Measurements from ENCODE around the gene PXMP4.

The PXMP4 gene

DNA sequence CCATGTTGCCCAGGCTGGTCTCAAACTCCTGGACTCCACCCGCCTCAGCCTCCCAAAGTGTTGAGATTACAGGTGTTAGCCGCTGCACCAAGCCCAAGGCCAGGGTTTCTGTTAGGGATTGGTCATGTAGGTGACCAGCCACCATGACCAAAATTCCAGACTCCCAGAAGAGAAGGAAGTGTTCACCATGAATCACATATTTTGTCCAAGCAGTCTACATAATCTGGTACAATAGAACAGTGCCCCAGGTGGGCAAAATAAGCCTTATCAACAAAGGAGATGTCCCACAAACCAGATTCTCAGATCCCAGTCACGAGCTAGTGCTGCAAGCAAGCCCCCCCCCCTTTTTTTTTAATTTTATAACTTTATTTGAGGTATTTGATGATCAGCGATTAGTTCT is 31.7 kb upstream of the PXMP4 start:
- H3K4me1 Mint-ChIP-seq = no peaks in the 10 kb centered on the region
- peaks cover 8% of the 10 kb centered on the region for H3K36me3 Mint-ChIP-seq (ENCODE audit: low read depth)
- no peaks in the 10 kb centered on the region for H3K27me3 Mint-ChIP-seq (ENCODE audit: low read depth)
- no peak overlapping the region for H3K4me3 Mint-ChIP-seq
- TF ChIP-seq, protein P1, sequence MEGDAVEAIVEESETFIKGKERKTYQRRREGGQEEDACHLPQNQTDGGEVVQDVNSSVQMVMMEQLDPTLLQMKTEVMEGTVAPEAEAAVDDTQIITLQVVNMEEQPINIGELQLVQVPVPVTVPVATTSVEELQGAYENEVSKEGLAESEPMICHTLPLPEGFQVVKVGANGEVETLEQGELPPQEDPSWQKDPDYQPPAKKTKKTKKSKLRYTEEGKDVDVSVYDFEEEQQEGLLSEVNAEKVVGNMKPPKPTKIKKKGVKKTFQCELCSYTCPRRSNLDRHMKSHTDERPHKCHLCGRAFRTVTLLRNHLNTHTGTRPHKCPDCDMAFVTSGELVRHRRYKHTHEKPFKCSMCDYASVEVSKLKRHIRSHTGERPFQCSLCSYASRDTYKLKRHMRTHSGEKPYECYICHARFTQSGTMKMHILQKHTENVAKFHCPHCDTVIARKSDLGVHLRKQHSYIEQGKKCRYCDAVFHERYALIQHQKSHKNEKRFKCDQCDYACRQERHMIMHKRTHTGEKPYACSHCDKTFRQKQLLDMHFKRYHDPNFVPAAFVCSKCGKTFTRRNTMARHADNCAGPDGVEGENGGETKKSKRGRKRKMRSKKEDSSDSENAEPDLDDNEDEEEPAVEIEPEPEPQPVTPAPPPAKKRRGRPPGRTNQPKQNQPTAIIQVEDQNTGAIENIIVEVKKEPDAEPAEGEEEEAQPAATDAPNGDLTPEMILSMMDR (IDR thresholded peaks at IDR 0.05; ENCODE audit: unreplicated experiment in 3 of 3) = no peak
- no peaks in the 10 kb centered on the region for H3K9me3 Mint-ChIP-seq
- H3K27ac Mint-ChIP-seq = no peak overlapping the region

DNA sequence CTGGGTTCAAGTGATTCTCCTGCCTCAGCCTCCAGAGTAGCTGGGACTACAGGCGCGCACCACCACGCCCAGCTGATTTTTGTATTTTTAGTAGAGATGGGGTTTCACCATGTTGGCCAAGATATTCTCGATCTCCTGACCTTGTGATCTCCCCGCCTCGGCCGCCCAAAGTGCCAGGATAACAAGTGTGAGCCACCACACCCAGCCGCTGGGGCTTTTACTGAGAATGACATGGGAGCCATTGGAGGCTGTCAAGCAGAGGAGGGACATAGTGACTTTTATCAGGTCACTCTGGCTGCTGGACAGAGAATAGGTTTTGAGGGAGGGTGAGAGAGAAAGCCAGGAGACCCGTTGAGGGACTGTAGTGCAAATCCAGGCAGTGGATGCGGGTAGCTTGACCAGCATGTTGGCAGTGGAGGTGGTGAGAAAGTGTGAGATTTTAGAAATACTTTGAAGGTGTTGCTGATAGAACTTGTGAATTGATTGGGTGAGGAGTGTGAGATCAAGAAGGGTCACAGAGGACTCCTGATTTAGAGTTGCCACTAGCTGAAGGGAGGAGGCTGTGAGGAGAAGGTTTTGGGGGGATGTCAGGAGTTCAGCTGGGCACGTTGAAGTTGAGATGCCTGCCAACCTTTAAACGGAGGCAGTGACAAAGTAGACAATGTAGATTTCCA is 26.4 kb upstream of the PXMP4 start:
- Mint-ChIP-seq H3K4me1 (no peaks in the 10 kb centered on the region), H3K27ac (no peak overlapping the region), H3K4me3 (no peak overlapping the region), H3K27me3 (ENCODE audit: low read depth) (no peaks in the 10 kb centered on the region), H3K9me3 (no peaks in the 10 kb centered on the region), H3K36me3 (ENCODE audit: low read depth) (peaks cover 7% of the 10 kb centered on the region)
- TF ChIP-seq, protein P1 (IDR thresholded peaks at IDR 0.05; ENCODE audit: unreplicated experiment in 3 of 3) = no peak

DNA sequence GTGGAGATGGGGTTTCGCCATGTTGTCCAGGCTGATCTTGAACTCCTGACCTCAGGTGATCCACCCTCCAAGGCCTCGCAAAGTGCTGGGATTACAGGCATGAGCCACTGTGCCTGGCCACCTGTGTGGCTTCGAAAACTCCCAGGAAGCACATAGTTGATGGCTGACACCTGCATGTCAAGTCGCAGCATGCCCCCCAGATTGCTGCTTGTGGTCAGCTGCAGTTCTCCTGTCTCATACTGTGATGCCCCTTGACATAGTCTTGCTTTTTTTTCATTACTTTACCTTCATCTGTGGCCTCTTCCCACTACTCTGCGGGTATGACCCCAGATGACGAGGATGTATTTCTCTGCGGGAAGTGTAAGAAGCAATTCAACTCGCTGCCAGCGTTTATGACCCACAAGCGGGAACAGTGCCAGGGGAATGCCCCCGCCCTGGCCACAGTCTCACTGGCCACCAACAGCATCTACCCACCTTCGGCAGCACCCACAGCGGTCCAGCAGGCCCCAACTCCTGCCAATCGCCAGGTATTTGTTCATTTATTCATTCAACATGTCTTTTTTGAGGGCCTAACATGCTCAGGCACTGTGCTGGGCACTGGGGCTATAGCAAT is 24.8 kb upstream of the PXMP4 start:
- Mint-ChIP-seq H3K4me1 (no peaks in the 10 kb centered on the region), H3K27me3 (ENCODE audit: low read depth) (no peaks in the 10 kb centered on the region), H3K4me3 (no peak overlapping the region), H3K36me3 (ENCODE audit: low read depth) (peaks cover 7% of the 10 kb centered on the region), H3K9me3 (no peaks in the 10 kb centered on the region), H3K27ac (no peak overlapping the region)
- TF ChIP-seq, protein P1 (IDR thresholded peaks at IDR 0.05; ENCODE audit: unreplicated experiment in 3 of 3) = no peak

DNA sequence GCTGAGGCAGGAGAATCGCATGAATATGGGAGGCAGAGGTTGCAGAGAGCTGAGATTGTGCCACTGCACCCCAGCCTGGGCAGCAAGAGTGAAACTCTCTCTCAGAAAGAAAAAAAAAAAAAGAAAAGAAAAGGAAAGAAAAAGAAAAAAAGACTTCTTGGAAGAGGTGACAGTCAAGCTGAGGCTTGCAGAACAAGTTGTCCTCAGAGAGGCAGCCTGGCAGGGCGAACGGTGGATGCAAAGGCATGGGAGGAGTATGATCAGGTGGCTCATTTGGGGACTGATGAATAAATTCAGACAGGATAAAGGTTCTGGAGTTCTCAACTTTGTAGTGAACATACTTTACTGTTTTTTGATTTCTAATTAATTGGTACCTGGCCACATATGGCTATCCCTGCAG is 24.1 kb upstream of the PXMP4 start:
- Mint-ChIP-seq H3K27me3 (ENCODE audit: low read depth) (no peaks in the 10 kb centered on the region), H3K4me1 (no peaks in the 10 kb centered on the region), H3K27ac (no peak overlapping the region), H3K4me3 (no peak overlapping the region), H3K36me3 (ENCODE audit: low read depth) (peaks cover 7% of the 10 kb centered on the region), H3K9me3 (no peaks in the 10 kb centered on the region)
- TF ChIP-seq, protein P1 (IDR thresholded peaks at IDR 0.05; ENCODE audit: unreplicated experiment in 3 of 3) = no peak

DNA sequence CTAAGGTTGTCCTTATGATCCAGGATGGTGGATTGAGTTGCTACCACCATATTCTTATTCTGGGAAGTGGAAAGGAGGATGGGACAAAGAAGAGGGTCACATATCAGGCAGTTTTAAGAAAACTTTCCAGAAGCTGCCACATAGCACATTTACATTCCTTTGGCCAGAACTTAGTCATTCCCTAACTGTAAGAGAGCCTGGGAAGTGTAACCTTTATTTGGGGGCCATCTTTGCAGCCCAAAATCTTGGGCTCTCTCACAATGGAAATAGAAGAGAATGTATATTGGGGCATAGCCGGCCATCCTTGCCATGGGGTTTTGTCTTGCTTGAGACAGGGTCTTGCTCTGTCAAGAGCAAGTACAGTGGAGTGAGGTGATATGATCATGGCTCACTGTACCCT is 20.1 kb upstream of the PXMP4 start:
- Mint-ChIP-seq H3K27me3 (ENCODE audit: low read depth) (peaks cover 7% of the 10 kb centered on the region), H3K36me3 (ENCODE audit: low read depth) (peaks cover 15% of the 10 kb centered on the region), H3K9me3 (peaks cover 21% of the 10 kb centered on the region), H3K4me3 (no peak overlapping the region), H3K27ac (no peak overlapping the region), H3K4me1 (no peaks in the 10 kb centered on the region)
- TF ChIP-seq, protein P1 (IDR thresholded peaks at IDR 0.05; ENCODE audit: unreplicated experiment in 3 of 3) = no peak

DNA sequence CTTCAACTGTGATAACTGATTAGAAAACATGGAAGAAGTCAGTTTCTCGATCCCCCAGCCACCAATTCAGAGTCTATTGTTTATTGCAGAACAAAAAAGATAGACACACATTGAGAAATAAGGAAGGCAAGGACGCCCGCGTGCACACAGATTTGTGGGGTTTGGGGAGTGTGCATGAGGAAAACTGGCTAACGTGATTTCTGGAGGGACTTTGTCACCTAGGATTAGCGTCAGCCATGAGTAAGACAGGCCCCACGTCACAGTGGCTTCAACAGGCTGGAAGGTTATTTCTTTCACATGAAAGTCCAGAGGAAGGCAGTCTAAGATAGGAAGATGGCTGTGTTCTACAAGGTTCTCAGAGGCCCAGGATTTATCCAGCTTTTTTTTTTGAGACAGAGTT is 19.4 kb upstream of the PXMP4 start:
- no peaks in the 10 kb centered on the region for H3K4me1 Mint-ChIP-seq
- H3K27ac Mint-ChIP-seq = no peak overlapping the region

More for the DNA sequence above, 19.4 kb upstream of the PXMP4 start:
- Mint-ChIP-seq H3K9me3 (peaks cover 21% of the 10 kb centered on the region), H3K27me3 (ENCODE audit: low read depth) (peaks cover 7% of the 10 kb centered on the region), H3K4me3 (no peak overlapping the region), H3K36me3 (ENCODE audit: low read depth) (peaks cover 14% of the 10 kb centered on the region)
- TF ChIP-seq, protein P1 (IDR thresholded peaks at IDR 0.05; ENCODE audit: unreplicated experiment in 3 of 3) = no peak

Data from nephron (organoid).